Measurements from ENCODE around the gene MACF1. TPM values are rescaled to one million over a fixed set of nuclear protein-coding genes. Genes with fewer than 3 reads are reported as not detected.

Gene MACF1
- total RNA-seq, 1 donor from 2014 or later: 222 TPM

GRCh38 chr1:39262802-39263201 is 58.3 kb downstream of the MACF1 start:
- no peak overlapping the region for H3K4me3 ChIP-seq
- no peaks in the 10 kb centered on the region for H3K27me3 ChIP-seq
- H3K4me1 ChIP-seq: peaks cover 28% of the 10 kb centered on the region
- peaks cover 88% of the 10 kb centered on the region for H3K79me2 ChIP-seq (ENCODE audit: low read depth)
- no peaks in the 10 kb centered on the region for H3K36me3 ChIP-seq
- no peak for DNase-seq (ENCODE audit: low spot score)
- H4K20me1 ChIP-seq (ENCODE audit: low read depth): peaks cover 31% of the 10 kb centered on the region
- H3K9me3 Mint-ChIP-seq: no peaks in the 10 kb centered on the region
- no peak overlapping the region for H3K27ac ChIP-seq
- TF ChIP-seq CTCF (IDR thresholded peaks at IDR 0.05) (no peak), EZH2phosphoT487 (IDR thresholded peaks at IDR 0.05) (no peak), EZH2 (IDR thresholded peaks at IDR 0.05) (no peak)
- no peaks in the 10 kb centered on the region for H3K9me3 ChIP-seq (ENCODE audit: low read depth)
- H2AFZ ChIP-seq (replicated peaks): no peak overlapping the region
- no peak overlapping the region for H3K4me3 Mint-ChIP-seq
- peaks cover 27% of the 10 kb centered on the region for H3F3A ChIP-seq (ENCODE audit: low read depth)
- no peak overlapping the region for H3K4me2 ChIP-seq
- peaks cover 2% of the 10 kb centered on the region for H3K27me3 Mint-ChIP-seq (ENCODE audit: insufficient read depth, low read depth)
- peaks cover 24% of the 10 kb centered on the region for H3K4me1 Mint-ChIP-seq
- H3K9ac ChIP-seq: no peak overlapping the region
- H3K36me3 Mint-ChIP-seq: peaks cover 7% of the 10 kb centered on the region
- no peak overlapping the region for H3K27ac Mint-ChIP-seq

- no peak overlapping the region for H3K9ac ChIP-seq
- Mint-ChIP-seq H3K27ac (peak overlapping the region; percentile 6), H3K36me3 (peaks cover 10% of the 10 kb centered on the region), H3K4me3 (no peak overlapping the region), H3K4me1 (peaks cover 54% of the 10 kb centered on the region), H3K27me3 (ENCODE audit: insufficient read depth, low read depth) (peaks cover 9% of the 10 kb centered on the region), H3K9me3 (no peaks in the 10 kb centered on the region)
- peaks cover 58% of the 10 kb centered on the region for H3K4me1 ChIP-seq
- no peak overlapping the region for H3K4me3 ChIP-seq
- no peaks in the 10 kb centered on the region for H3K27me3 ChIP-seq
- peaks cover 46% of the 10 kb centered on the region for H4K20me1 ChIP-seq (ENCODE audit: low read depth)
- H3K36me3 ChIP-seq: no peaks in the 10 kb centered on the region
- H2AFZ ChIP-seq (replicated peaks): no peak overlapping the region
- H3K79me2 ChIP-seq (ENCODE audit: low read depth): peaks cover 96% of the 10 kb centered on the region
- no peak overlapping the region for H3K27ac ChIP-seq
- H3K4me2 ChIP-seq: peak overlapping the region; percentile 69
- TF ChIP-seq CTCF (IDR thresholded peaks at IDR 0.05) (peak; percentile 25), EZH2 (IDR thresholded peaks at IDR 0.05) (no peak)
- DNase-seq (ENCODE audit: low spot score): peak; percentile 50
- peaks cover 39% of the 10 kb centered on the region for H3F3A ChIP-seq (ENCODE audit: low read depth)
- no peaks in the 10 kb centered on the region for H3K9me3 ChIP-seq (ENCODE audit: low read depth)
Observed at GRCh38 chr1:39266269-39266668, 61.8 kb downstream of the MACF1 start.

DNA sequence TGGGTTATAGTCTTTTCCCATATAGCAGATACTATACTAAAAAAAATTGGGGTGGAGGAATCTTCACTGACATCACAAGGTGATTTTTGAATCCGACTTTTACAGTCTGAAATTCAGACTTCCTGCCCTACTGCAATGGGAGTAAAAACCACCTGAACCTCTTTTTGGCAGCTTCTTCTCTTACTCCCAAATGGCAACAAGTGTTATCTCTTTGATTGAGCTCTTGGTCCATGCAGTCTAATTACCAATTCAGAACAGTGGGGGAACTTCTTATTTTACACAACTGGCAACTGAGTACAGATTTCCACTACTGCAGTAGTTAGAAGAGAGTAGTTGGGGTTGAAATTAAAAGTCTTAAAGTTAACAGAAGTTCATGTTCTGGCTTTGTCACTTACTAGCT is 62.3 kb downstream of the MACF1 start:
- H3K27ac Mint-ChIP-seq: no peak overlapping the region

More for the DNA sequence above, 62.3 kb downstream of the MACF1 start:
- H4K20me1 ChIP-seq (ENCODE audit: low read depth): peaks cover 48% of the 10 kb centered on the region
- Mint-ChIP-seq H3K36me3 (peaks cover 10% of the 10 kb centered on the region), H3K4me3 (no peak overlapping the region), H3K4me1 (peaks cover 59% of the 10 kb centered on the region), H3K27me3 (ENCODE audit: insufficient read depth, low read depth) (peaks cover 9% of the 10 kb centered on the region), H3K9me3 (no peaks in the 10 kb centered on the region)
- no peak overlapping the region for H2AFZ ChIP-seq (replicated peaks)
- no peaks in the 10 kb centered on the region for H3K9me3 ChIP-seq (ENCODE audit: low read depth)
- H3F3A ChIP-seq (ENCODE audit: low read depth): peaks cover 39% of the 10 kb centered on the region
- H3K79me2 ChIP-seq (ENCODE audit: low read depth): peaks cover 96% of the 10 kb centered on the region
- H3K27me3 ChIP-seq: no peaks in the 10 kb centered on the region
- H3K9ac ChIP-seq: no peak overlapping the region
- peak overlapping the region; percentile 89 for H3K27ac ChIP-seq
- no peaks in the 10 kb centered on the region for H3K36me3 ChIP-seq
- peaks cover 63% of the 10 kb centered on the region for H3K4me1 ChIP-seq
- peak overlapping the region; percentile 69 for H3K4me2 ChIP-seq
- TF ChIP-seq CTCF (IDR thresholded peaks at IDR 0.05) (no peak), EZH2 (IDR thresholded peaks at IDR 0.05) (no peak), EZH2phosphoT487 (IDR thresholded peaks at IDR 0.05) (no peak)
- no peak for DNase-seq (ENCODE audit: low spot score)
- H3K4me3 ChIP-seq: no peak overlapping the region

Data from neural progenitor cell (in vitro differentiated cells).